ENCODE data around the gene IFFO2. TPM values are rescaled to one million over a fixed set of nuclear protein-coding genes. Genes with fewer than 3 reads are reported as not detected.

The IFFO2 gene
- 11.2 to 20.2 TPM (median 17.5 TPM) in 5 replicates for total RNA-seq (2022; extraction: Qiagen RNA extraction; ENCODE audit: low read depth)

DNA sequence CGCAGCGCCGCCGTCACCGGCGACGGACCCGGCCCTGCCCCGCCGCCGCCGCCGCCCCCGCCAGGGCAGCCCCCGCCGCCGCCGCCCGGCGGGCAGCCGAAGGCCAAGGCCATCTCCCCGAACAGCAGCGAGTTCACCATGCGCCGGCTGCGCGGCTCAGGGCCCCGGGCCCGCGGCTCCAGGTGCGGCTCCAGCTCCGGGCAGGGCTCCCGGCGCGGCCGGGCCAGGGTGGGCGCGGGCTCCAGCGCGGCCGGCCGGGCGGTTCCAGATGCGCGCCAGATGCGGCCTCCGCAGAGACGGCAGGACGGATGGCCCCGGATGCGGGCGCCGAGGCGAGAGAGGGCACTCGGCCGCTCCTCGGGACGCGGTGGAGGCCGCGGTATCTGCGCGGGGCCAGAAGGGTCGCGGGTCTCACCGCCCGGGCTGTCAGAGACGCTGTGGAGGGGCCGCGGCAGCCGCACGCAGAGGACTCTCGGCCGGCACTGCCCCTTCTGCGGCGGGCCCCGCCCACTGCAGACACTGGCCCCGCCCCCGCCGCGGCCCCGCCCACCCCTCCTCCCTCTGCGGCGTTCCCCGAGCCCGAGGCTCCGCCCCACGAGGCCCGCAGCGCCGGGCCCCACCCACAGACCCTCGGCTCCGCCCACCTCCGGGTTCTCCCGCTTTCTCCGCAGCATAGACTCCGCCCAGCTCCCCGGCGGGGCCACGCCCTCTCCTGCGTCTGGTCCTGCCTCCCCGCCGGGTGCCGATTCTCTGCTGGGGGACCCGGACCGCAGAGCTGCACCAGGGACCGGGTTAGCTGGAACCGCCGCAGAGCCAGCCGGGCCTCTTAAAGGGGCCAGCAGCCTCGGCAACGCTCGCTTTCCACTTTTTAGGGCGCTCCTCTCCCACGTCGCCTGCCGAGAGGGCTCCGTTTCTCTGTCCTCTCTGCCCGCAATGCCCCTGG lies at the start of gene IFFO2:
IFFO2 (minus strand) TSS at position 484 of the 943 bp plus-strand sequence; CDS start at position 140, 344 bp downstream.

DNA sequence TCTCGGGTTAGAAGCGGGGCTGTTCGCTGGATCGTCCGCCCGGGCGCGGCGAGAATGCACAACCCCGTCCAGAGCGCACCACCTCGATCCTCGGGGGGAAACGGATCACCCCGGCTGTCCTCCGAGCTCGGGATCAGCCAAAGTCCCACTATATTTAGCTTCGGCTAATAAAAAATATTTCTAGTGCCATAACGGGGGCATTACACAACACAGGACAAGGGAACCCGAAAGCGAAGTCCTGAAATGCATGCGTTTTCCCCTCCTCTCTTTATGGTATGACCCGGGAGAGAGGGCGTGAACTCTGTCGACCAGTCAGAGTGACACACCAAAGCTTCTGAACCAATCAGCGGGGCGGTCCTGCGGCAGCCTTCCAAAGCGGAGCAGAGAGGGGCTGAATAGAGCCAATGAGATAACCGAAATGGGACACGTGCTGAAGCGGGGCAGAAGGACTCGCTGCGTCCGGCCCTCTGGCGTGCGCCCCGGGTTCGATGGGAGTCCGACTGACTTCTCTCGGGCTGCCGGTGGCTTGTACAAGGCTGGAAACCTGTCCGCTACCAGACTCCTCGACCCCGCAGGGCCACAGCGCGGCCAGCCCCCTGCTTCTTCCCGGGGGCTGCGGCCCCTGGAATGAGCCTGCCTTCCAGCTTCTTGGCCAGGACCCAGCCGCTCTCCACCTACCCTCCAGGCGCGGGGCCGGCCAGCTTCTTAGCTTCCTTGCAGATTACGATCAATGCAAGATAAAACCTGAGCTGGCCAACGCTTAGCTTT lies 53.8 kb downstream of the IFFO2 start, which contains the start of gene ALDH4A1:
ALDH4A1 (minus strand) TSS at position 33 of the 768 bp plus-strand sequence; CDS start at position 1, 32 bp downstream.

GRCh38 chr1:18859560-18859959 lies 96.9 kb downstream of the IFFO2 start, which contains the start of gene TAS1R2:
TAS1R2 (minus strand) TSS chr1:18859660; CDS start chr1:18859660, 0 bp downstream.

Other genes starting within 250 kb of the IFFO2 start
- gene TAS1R2, start 97.0 kb downstream of the IFFO2 start, total RNA-seq (2022; extraction: Qiagen RNA extraction; ENCODE audit: low read depth) = not detected in 5 replicates
- 11.7 to 14.9 TPM (median 13.8 TPM) in 5 replicates for gene ALDH4A1, start 54.1 kb downstream of the IFFO2 start, total RNA-seq (2022; extraction: Qiagen RNA extraction; ENCODE audit: low read depth)

Measured in A549 treated with CpdA at 1 μM for 4 hours (cell line).